Activated CD4-positive, alpha-beta T cell treated with anti-CD3 and anti-CD28 coated beads, Interleukin-2, amount 10 ng/mL, durations not matched to agents 24 days and 14 days (primary cell): Measurements from ENCODE around the gene DHRS11. TPM values are rescaled to one million over a fixed set of nuclear protein-coding genes. Genes with fewer than 3 reads are reported as not detected.

ENCODE experiments used
- DNase-seq: peaks from one replicate; pipeline ENCODE4 v3.0.0; 2022
- H3K27ac Mint-ChIP-seq: one replicate; pipeline ENCODE4 v1.8.0; 2022; ENCODE audit warnings: mild to moderate bottlenecking, mixed read lengths
- H3K27me3 Mint-ChIP-seq: one replicate; pipeline ENCODE4 v1.8.0; 2022; ENCODE audit warnings: mixed read lengths
- H3K36me3 Mint-ChIP-seq: one replicate; pipeline ENCODE4 v1.8.0; 2022; ENCODE audit warnings: low read depth, mild to moderate bottlenecking, mixed read lengths
- H3K4me1 Mint-ChIP-seq: one replicate; pipeline ENCODE4 v1.8.0; 2021; ENCODE audit warnings: mixed read lengths
- H3K4me3 Mint-ChIP-seq: one replicate; pipeline ENCODE4 v1.8.0; 2022; ENCODE audit warnings: mild to moderate bottlenecking, moderate library complexity, mixed read lengths
- H3K9me3 Mint-ChIP-seq: one replicate; pipeline ENCODE4 v1.8.0; 2021; ENCODE audit warnings: mixed read lengths
- intact Hi-C: fragments of 100-400 bp; cut with micrococcal nuclease; formaldehyde crosslinking; loops from one replicate; pipeline ENCODE4 v1.15.1; 2023
- total RNA-seq: library from RNA; stranded (reverse); gene quantifications from 2 replicates; pipeline ENCODE4 v1.2.3, GENCODE V29; 2022

Gene DHRS11
- total RNA-seq, 1 donor from 2014 or later, result 18.0 TPM

GRCh38 chr17:36632916-36633771, 41.5 kb downstream of the DHRS11 start:
- Mint-ChIP-seq H3K27ac (no peak overlapping the region), H3K27me3 (peaks cover 28% of the 10 kb centered on the region), H3K9me3 (no peaks in the 10 kb centered on the region), H3K4me1 (no peaks in the 10 kb centered on the region), H3K4me3 (no peak overlapping the region), H3K36me3 (no peaks in the 10 kb centered on the region)
- no peak for DNase-seq
- intact Hi-C loops, result no loop called here

GRCh38 chr17:36640346-36640745, 48.7 kb downstream of the DHRS11 start:
- H3K9me3 Mint-ChIP-seq, result no peaks in the 10 kb centered on the region
- intact Hi-C loops, result loop anchor here (5.0 kb wide), 2 partner anchors 62 to 302 kb away; no protein-coding TSS in a partner anchor
- H3K4me1 Mint-ChIP-seq, result peaks cover 9% of the 10 kb centered on the region
- H3K36me3 Mint-ChIP-seq, result no peaks in the 10 kb centered on the region
- H3K27ac Mint-ChIP-seq, result no peak overlapping the region
- no peak for DNase-seq
- peaks cover 77% of the 10 kb centered on the region for H3K27me3 Mint-ChIP-seq
- H3K4me3 Mint-ChIP-seq, result no peak overlapping the region

GRCh38 chr17:36640836-36641235, 49.2 kb downstream of the DHRS11 start:
- Mint-ChIP-seq H3K4me1 (peaks cover 9% of the 10 kb centered on the region), H3K4me3 (no peak overlapping the region), H3K27me3 (peaks cover 77% of the 10 kb centered on the region), H3K9me3 (no peaks in the 10 kb centered on the region), H3K27ac (no peak overlapping the region), H3K36me3 (no peaks in the 10 kb centered on the region)
- intact Hi-C loops, result loop anchor here (5.0 kb wide), 2 partner anchors 61 to 301 kb away; no protein-coding TSS in a partner anchor
- no peak for DNase-seq

GRCh38 chr17:36641331-36641876, 49.7 kb downstream of the DHRS11 start:
- H3K9me3 Mint-ChIP-seq, result no peaks in the 10 kb centered on the region
- H3K4me1 Mint-ChIP-seq, result peaks cover 9% of the 10 kb centered on the region
- intact Hi-C loops, result loop anchor here (5.0 kb wide), 2 partner anchors 61 to 301 kb away; no protein-coding TSS in a partner anchor
- H3K27me3 Mint-ChIP-seq, result peaks cover 78% of the 10 kb centered on the region
- H3K27ac Mint-ChIP-seq, result no peak overlapping the region
- H3K36me3 Mint-ChIP-seq, result no peaks in the 10 kb centered on the region
- H3K4me3 Mint-ChIP-seq, result peak overlapping the region; percentile 86
- no peak for DNase-seq

GRCh38 chr17:36641877-36642845, 50.5 kb downstream of the DHRS11 start:
- peak; percentile 67 for DNase-seq
- peaks cover 9% of the 10 kb centered on the region for H3K4me1 Mint-ChIP-seq
- H3K27me3 Mint-ChIP-seq, result peaks cover 81% of the 10 kb centered on the region
- no peaks in the 10 kb centered on the region for H3K36me3 Mint-ChIP-seq
- peak overlapping the region; percentile 86 for H3K4me3 Mint-ChIP-seq
- intact Hi-C loops, result loop anchor here (5.0 kb wide), 2 partner anchors 60 to 300 kb away; no protein-coding TSS in a partner anchor
- H3K27ac Mint-ChIP-seq, result peak overlapping the region; percentile 45
- H3K9me3 Mint-ChIP-seq, result no peaks in the 10 kb centered on the region

GRCh38 chr17:36643086-36643685, 51.5 kb downstream of the DHRS11 start:
- intact Hi-C loops, result loop anchor here (5.0 kb wide), 2 partner anchors 59 to 299 kb away; no protein-coding TSS in a partner anchor
- peaks cover 77% of the 10 kb centered on the region for H3K27me3 Mint-ChIP-seq
- peak overlapping the region; percentile 41 for H3K4me3 Mint-ChIP-seq
- H3K4me1 Mint-ChIP-seq, result peaks cover 9% of the 10 kb centered on the region
- no peaks in the 10 kb centered on the region for H3K9me3 Mint-ChIP-seq
- H3K27ac Mint-ChIP-seq, result no peak overlapping the region
- no peak for DNase-seq
- H3K36me3 Mint-ChIP-seq, result no peaks in the 10 kb centered on the region

- Mint-ChIP-seq H3K36me3 (no peaks in the 10 kb centered on the region), H3K27me3 (peaks cover 68% of the 10 kb centered on the region), H3K9me3 (no peaks in the 10 kb centered on the region), H3K4me3 (no peak overlapping the region), H3K4me1 (peaks cover 9% of the 10 kb centered on the region), H3K27ac (no peak overlapping the region)
- DNase-seq, result no peak
- intact Hi-C loops, result no loop called here
Measured at GRCh38 chr17:36645422-36645821, 53.7 kb downstream of the DHRS11 start.

- Mint-ChIP-seq H3K36me3 (no peaks in the 10 kb centered on the region), H3K9me3 (no peaks in the 10 kb centered on the region), H3K4me3 (no peak overlapping the region), H3K4me1 (peaks cover 2% of the 10 kb centered on the region), H3K27ac (no peak overlapping the region), H3K27me3 (peaks cover 60% of the 10 kb centered on the region)
- intact Hi-C loops, result no loop called here
- no peak for DNase-seq
Measured at GRCh38 chr17:36647636-36648035, 56.0 kb downstream of the DHRS11 start.

- Mint-ChIP-seq H3K4me3 (no peak overlapping the region), H3K9me3 (no peaks in the 10 kb centered on the region), H3K36me3 (no peaks in the 10 kb centered on the region), H3K27me3 (peaks cover 45% of the 10 kb centered on the region), H3K27ac (no peak overlapping the region), H3K4me1 (no peaks in the 10 kb centered on the region)
- intact Hi-C loops, result no loop called here
- no peak for DNase-seq
Measured at GRCh38 chr17:36650096-36650775, 58.6 kb downstream of the DHRS11 start.

Other genes with a start within 250 kb of the DHRS11 start
- not detected in 2 replicates for gene TBC1D3H, start 203.4 kb upstream of the DHRS11 start, total RNA-seq
- 47.3 and 48.5 TPM in 2 replicates for gene ZNHIT3, start 105.2 kb upstream of the DHRS11 start, total RNA-seq
- 167 and 172 TPM in 2 replicates for gene MYO19, start 57.0 kb upstream of the DHRS11 start, total RNA-seq
- 30.4 and 30.5 TPM in 2 replicates for gene PIGW, start 56.9 kb upstream of the DHRS11 start, total RNA-seq
- gene GGNBP2, start 47.0 kb upstream of the DHRS11 start, total RNA-seq, result 70.2 and 75.3 TPM in 2 replicates
- gene MRM1, start 9.7 kb downstream of the DHRS11 start, total RNA-seq, result 25.1 and 26.8 TPM in 2 replicates